ENCODE measurements around the gene MSMO1.

GRCh38 chr4:165364452-165365080 lies 37.1 kb downstream of the MSMO1 start:
- no peak for TF ChIP-seq POLR2A (IDR thresholded peaks at IDR 0.05)
- no peak for TF ChIP-seq CTCF (IDR thresholded peaks at IDR 0.05)

Measured in vagina (tissue), 2 donors.